Mesenchymal stem cell (in vitro differentiated cells and primary cell): Measurements from ENCODE around the gene KCNK4.

Source experiments
- DNase-seq: peaks from one replicate; pipeline ENCODE4 v3.0.0-alpha.2; 2013
- H2AFZ ChIP-seq: one replicate; pipeline ENCODE4 v1.6.1; 2013; ENCODE audit warnings: low read depth, mild to moderate bottlenecking, control low read depth, inconsistent platforms, low read length, moderate library complexity
- H2AK5ac ChIP-seq: 2 replicates; pipeline ENCODE4 v1.6.1; 2013; ENCODE audit warnings: low read length, moderate library complexity, mild to moderate bottlenecking, inconsistent platforms; ENCODE audit not compliant: severe bottlenecking
- H2BK120ac ChIP-seq: one replicate; pipeline ENCODE4 v1.6.1; 2013; ENCODE audit warnings: low read depth, mild to moderate bottlenecking, inconsistent platforms, low read length, moderate library complexity
- H2BK12ac ChIP-seq, 2 experiments: one replicate each; pipeline ENCODE4 v1.6.1; 2013; ENCODE audit warnings: inconsistent platforms in 2 of 2, low read length in 2 of 2, mild to moderate bottlenecking in 2 of 2, moderate library complexity in 2 of 2, control low read depth in 1 of 2
- H2BK15ac ChIP-seq: one replicate; pipeline ENCODE4 v1.6.1; 2013; ENCODE audit warnings: mild to moderate bottlenecking, low read depth, inconsistent platforms; ENCODE audit not compliant: poor library complexity, severe bottlenecking
- H2BK5ac ChIP-seq: 2 replicates; pipeline ENCODE4 v1.6.1; 2013; ENCODE audit warnings: low read depth, mild to moderate bottlenecking, low read length, control low read depth, inconsistent platforms; ENCODE audit not compliant: poor library complexity, severe bottlenecking
- H3K14ac ChIP-seq, 2 experiments: one replicate each; pipeline ENCODE4 v1.6.1; 2013; ENCODE audit warnings: inconsistent platforms in 2 of 2, low read length in 2 of 2, control low read depth in 1 of 2, mild to moderate bottlenecking in 1 of 2, moderate library complexity in 1 of 2
- H3K18ac ChIP-seq, 2 experiments: one replicate each; pipeline ENCODE4 v1.6.1; 2013; ENCODE audit warnings: inconsistent platforms in 2 of 2, low read length in 2 of 2, control low read depth in 1 of 2, low read depth in 1 of 2, mild to moderate bottlenecking in 1 of 2
- H3K23ac ChIP-seq, 2 experiments: one replicate each; pipeline ENCODE4 v1.6.1; 2013; ENCODE audit warnings: inconsistent platforms in 2 of 2, low read length in 2 of 2, mild to moderate bottlenecking in 2 of 2, moderate library complexity in 2 of 2, control low read depth in 1 of 2
- H3K27ac ChIP-seq: 2 replicates; pipeline ENCODE4 v1.5.1; 2013; ENCODE audit warnings: mild to moderate bottlenecking, moderate library complexity, low read length, control low read depth, inconsistent platforms; ENCODE audit not compliant: poor library complexity, severe bottlenecking
- H3K27me3 ChIP-seq, 2 experiments: 2 replicates each; pipeline versions ENCODE4 v1.6.1 to v1.7.0; 2013; ENCODE audit warnings: low read length in 2 of 2, mild to moderate bottlenecking in 2 of 2, moderate library complexity in 2 of 2, control low read depth in 1 of 2, inconsistent platforms in 1 of 2; ENCODE audit not compliant: control insufficient read depth in 1 of 2, insufficient read depth in 1 of 2
- H3K36me3 ChIP-seq, 2 experiments: 2 replicates each; pipeline versions ENCODE4 v1.6.1 to v1.7.0; 2013; ENCODE audit warnings: low read length in 2 of 2, control low read depth in 1 of 2, inconsistent platforms in 1 of 2, low read depth in 1 of 2, mild to moderate bottlenecking in 1 of 2; ENCODE audit not compliant: insufficient read depth in 2 of 2, control insufficient read depth in 1 of 2
- H3K4ac ChIP-seq, 2 experiments: one replicate each; pipeline ENCODE4 v1.6.1; 2013; ENCODE audit warnings: inconsistent platforms in 2 of 2, low read length in 2 of 2, mild to moderate bottlenecking in 2 of 2, moderate library complexity in 2 of 2, control low read depth in 1 of 2, low read depth in 1 of 2
- H3K4me1 ChIP-seq: 2 replicates; pipeline ENCODE4 v1.6.1; 2013; ENCODE audit warnings: low read depth, low read length, control low read depth; ENCODE audit not compliant: control insufficient read depth, insufficient read depth
- H3K4me2 ChIP-seq: 2 replicates; pipeline ENCODE4 v1.6.1; 2013; ENCODE audit warnings: low read length, mild to moderate bottlenecking, inconsistent platforms; ENCODE audit not compliant: poor library complexity, severe bottlenecking
- H3K4me3 ChIP-seq, 2 experiments: 2 replicates each; pipeline versions ENCODE4 v1.5.1 to v1.7.0; 2013; ENCODE audit warnings: low read length in 2 of 2, mild to moderate bottlenecking in 2 of 2, control low read depth in 1 of 2, low read depth in 1 of 2; ENCODE audit not compliant: insufficient read depth in 1 of 2
- H3K79me1 ChIP-seq: replicated peaks from 2 replicates; pipeline ENCODE4 v1.6.1; 2013; ENCODE audit warnings: mild to moderate bottlenecking, control low read depth, low read length, inconsistent platforms; ENCODE audit not compliant: poor library complexity, severe bottlenecking
- H3K9ac ChIP-seq: 2 replicates; pipeline ENCODE4 v1.7.0; 2013; ENCODE audit warnings: mild to moderate bottlenecking, low read length, moderate library complexity
- H3K9me3 ChIP-seq: 2 replicates; pipeline ENCODE4 v1.7.0; 2013; ENCODE audit warnings: mild to moderate bottlenecking, low read length; ENCODE audit not compliant: control insufficient read depth
- H4K8ac ChIP-seq: one replicate; pipeline ENCODE4 v1.6.1; 2013; ENCODE audit warnings: inconsistent platforms, mild to moderate bottlenecking, low read length, moderate library complexity
- H4K91ac ChIP-seq: one replicate; pipeline ENCODE4 v1.6.1; 2013; ENCODE audit warnings: mild to moderate bottlenecking, low read length, inconsistent platforms
- WGBS: methylation state at CpG from one replicate; pipeline ENCODE4 v1.1.7; 2013; ENCODE audit warnings: mixed read lengths; 5-methylcytosine and 5-hydroxymethylcytosine counted together

KCNK4 gene

DNA sequence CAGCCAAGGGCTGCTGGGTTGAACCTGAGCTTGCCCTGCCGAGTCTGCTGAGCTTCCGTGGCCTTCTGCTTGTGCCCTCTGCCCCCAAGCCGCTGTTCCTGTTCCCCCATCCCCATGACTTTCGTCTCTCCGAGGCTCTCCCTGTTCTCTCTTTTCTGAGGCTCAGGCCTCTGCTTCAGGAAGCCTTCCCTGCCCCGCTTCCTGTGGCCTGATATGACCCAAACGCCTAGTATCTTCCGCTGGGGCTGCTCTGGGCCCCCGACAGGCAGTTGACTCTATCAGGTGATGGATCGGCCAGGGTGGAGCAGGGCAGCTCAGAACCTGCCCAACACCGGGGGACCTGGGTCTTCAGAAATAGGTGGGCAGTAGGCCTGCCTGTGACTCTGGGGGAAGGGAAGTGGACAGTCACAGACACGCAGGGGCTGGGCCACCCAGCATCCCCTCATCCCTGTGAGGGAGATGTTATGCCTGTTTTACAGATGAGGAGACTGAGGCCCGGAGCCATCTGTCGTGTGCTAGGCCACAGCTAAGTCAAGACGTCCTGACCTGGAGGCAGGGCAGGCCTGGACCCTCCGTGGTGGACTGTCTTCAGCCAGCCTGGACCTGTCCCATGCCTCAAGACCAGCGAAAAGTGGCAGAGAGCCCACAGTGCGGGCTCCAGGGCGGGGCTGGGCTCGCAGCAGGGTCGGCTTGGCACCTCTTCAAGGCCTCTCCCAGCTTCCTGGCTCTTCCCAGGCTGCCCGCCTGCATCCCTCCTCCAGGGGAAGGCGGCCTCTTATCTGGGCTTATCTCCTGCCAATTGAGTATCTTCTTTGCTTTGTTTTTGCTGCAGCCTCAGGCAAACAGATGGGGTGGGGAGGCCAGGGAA, 22.8 kb upstream of the KCNK4 start:
- H4K91ac ChIP-seq = peak overlapping the region; percentile 87
- 68% methylated on average over 22 of the region's 23 CpGs for WGBS
- H3K36me3 ChIP-seq = peaks cover 35 to 53% of the 10 kb centered on the region in 2 experiments
- H2BK15ac ChIP-seq = peak overlapping the region; percentile 77
- peak overlapping the region in 1 of 2 experiments; percentile 76 for H3K14ac ChIP-seq
- DNase-seq = peak; percentile 56
- peak overlapping the region; percentile 96 for H3K9ac ChIP-seq
- peak overlapping the region; percentile 34 to 73 for H3K18ac ChIP-seq
- H2BK120ac ChIP-seq = peak overlapping the region; percentile 85
- H3K4ac ChIP-seq = peak overlapping the region; percentile 76 to 97
- H3K4me2 ChIP-seq = peak overlapping the region; percentile 81
- H3K4me3 ChIP-seq = peak overlapping the region; percentile 32 to 83
- peaks cover 33% of the 10 kb centered on the region for H3K4me1 ChIP-seq
- H3K9me3 ChIP-seq = no peaks in the 10 kb centered on the region
- no peak overlapping the region for H2AFZ ChIP-seq
- H3K27me3 ChIP-seq = no peaks in the 10 kb centered on the region
- H3K79me1 ChIP-seq = peaks cover 12% of the 10 kb centered on the region
- peak overlapping the region; percentile 99 for H4K8ac ChIP-seq
- peak overlapping the region; percentile 18 for H2AK5ac ChIP-seq
- H2BK12ac ChIP-seq = peak overlapping the region; percentile 78 to 93
- peak overlapping the region; percentile 94 for H3K27ac ChIP-seq
- H3K23ac ChIP-seq = peak overlapping the region in 1 of 2 experiments; percentile 65
- no peak overlapping the region for H2BK5ac ChIP-seq

DNA sequence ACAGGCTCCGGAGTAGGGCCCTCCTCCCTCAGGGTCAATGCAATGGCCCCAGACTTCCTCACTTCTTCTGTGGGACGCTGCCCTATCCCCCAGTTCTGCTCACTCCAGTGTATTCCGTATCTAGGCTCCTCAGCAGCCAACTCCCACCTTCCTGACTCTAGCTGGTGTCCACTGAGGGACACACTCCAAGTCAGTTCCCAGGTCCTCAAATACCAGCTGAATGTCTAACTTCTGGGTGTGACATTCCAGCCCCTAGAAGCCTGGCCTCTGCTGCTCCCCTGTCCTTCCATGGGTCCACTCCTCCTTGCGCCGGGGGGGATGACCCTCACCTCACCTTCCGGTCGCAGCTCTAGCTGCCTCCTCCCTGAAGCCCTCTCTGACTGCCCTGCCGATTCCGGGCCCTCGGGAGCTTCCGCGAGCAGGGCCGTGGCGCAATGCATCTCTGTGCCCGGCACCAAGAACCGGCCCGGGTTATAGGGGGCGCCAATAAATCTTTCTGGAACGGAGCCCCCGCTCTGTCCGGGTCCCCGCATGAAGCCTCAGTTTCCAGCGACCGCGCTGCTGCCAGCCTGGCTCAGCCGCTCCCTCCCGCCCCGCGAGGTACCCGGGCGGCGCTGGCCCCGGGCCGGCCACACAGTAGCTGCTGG, 22.1 kb upstream of the KCNK4 start:
- Histone ChIP-seq H2AK5ac (peak overlapping the region; percentile 62), H2BK120ac (peak overlapping the region; percentile 90), H3K9ac (peak overlapping the region; percentile 96), H3K79me1 (peaks cover 14% of the 10 kb centered on the region), H3K4ac (peak overlapping the region; percentile 93 to 97), H2BK5ac (peak overlapping the region; percentile 82), H3K27ac (peak overlapping the region; percentile 94), H2AFZ (peak overlapping the region; percentile 18), H3K9me3 (no peaks in the 10 kb centered on the region), H3K4me3 (peak overlapping the region; percentile 70 to 83), H2BK15ac (peak overlapping the region; percentile 95), H2BK12ac (peak overlapping the region in 1 of 2 experiments; percentile 52), H3K14ac (peak overlapping the region in 1 of 2 experiments; percentile 89), H3K23ac (peak overlapping the region in 1 of 2 experiments; percentile 92), H3K27me3 (no peaks in the 10 kb centered on the region), H3K18ac (peak overlapping the region; percentile 73 to 89), H3K4me2 (peak overlapping the region; percentile 81), H3K36me3 (peaks cover 28 to 46% of the 10 kb centered on the region in 2 experiments), H3K4me1 (peaks cover 25% of the 10 kb centered on the region), H4K8ac (peak overlapping the region; percentile 99), H4K91ac (peak overlapping the region; percentile 98)
- WGBS = 2% methylated on average over 34 of the region's 34 CpGs
- peak; percentile 67 for DNase-seq

DNA sequence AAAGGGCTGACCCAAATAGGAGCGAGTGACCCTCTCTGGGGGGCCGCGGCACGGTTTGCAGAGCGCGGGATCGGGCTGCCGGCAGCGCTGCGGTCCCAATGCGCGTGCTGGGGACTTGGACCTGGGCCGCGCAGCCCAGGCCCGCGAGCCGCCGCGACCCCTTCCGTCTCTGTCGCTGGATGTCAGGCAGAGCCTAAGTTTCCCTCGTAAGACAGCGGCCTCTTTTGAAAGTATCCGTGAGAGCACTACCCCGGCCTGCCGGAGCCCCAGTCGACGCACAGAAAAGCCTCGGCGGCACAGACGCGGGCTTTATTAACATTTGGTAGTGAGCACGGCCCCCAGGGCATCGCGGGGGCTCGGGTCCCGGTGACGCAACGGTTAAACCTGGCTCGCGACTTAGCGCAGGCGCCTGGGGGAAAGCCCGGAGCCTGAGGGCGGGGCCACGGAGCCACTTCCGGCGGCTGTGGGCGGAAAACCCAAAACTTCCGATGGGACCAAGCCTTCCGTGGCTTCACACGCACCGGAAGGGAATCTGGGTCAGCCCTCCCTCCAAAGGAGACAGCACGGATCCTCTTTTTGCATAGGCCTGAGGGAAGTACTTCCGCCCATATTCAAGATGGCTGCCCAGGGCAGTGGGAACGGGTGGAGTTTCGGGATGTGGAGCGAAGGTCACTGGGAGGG, 21.4 kb upstream of the KCNK4 start:
- Histone ChIP-seq H2BK5ac (peak overlapping the region; percentile 82), H4K8ac (peak overlapping the region; percentile 99), H3K23ac (peak overlapping the region; percentile 37 to 92), H4K91ac (peak overlapping the region; percentile 98), H3K4me3 (peak overlapping the region; percentile 76 to 83), H3K4me2 (peak overlapping the region; percentile 81), H3K36me3 (peaks cover 21 to 39% of the 10 kb centered on the region in 2 experiments), H2BK12ac (peak overlapping the region in 1 of 2 experiments; percentile 52), H3K27me3 (no peaks in the 10 kb centered on the region), H3K14ac (peak overlapping the region in 1 of 2 experiments; percentile 89), H3K4me1 (peaks cover 22% of the 10 kb centered on the region), H3K79me1 (peaks cover 13% of the 10 kb centered on the region), H2AFZ (peak overlapping the region; percentile 18), H3K9me3 (no peaks in the 10 kb centered on the region), H3K4ac (peak overlapping the region; percentile 93 to 97), H3K9ac (peak overlapping the region; percentile 96), H2AK5ac (no peak overlapping the region), H3K27ac (peak overlapping the region; percentile 99), H3K18ac (peak overlapping the region; percentile 73 to 89), H2BK15ac (peak overlapping the region; percentile 95), H2BK120ac (peak overlapping the region; percentile 90)
- peak; percentile 100 for DNase-seq
- WGBS = under 1% methylated on average over 58 of the region's 58 CpGs
